ENCODE measurements around the gene OR5A1. TPM values are rescaled to one million over a fixed set of nuclear protein-coding genes. Genes with fewer than 3 reads are reported as not detected.

Gene OR5A1
- not detected for total RNA-seq

DNA sequence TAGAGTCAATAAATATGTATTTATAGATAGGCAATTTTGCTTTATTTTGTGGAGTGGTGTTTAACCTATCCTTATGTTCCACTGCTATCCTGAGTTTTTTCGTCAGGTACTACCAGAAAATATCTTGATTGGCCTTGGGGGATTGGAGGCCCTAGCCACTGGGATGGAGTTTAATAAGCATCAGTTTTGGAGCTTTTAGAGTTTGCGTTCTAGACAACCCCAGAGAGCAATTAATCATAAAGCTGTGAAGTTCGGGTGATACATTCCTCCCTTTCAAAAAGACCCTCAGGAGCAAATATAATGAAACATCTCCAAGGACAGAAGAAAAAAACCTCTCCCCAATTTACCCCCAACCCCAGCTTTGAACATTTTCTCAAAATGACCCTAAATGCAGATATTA, at the start of gene OR5A1:
OR5A1 (plus strand) TSS at position 301 of the 400 bp plus-strand sequence. CDS start 6,700 bp downstream, outside the sequence.

DNA sequence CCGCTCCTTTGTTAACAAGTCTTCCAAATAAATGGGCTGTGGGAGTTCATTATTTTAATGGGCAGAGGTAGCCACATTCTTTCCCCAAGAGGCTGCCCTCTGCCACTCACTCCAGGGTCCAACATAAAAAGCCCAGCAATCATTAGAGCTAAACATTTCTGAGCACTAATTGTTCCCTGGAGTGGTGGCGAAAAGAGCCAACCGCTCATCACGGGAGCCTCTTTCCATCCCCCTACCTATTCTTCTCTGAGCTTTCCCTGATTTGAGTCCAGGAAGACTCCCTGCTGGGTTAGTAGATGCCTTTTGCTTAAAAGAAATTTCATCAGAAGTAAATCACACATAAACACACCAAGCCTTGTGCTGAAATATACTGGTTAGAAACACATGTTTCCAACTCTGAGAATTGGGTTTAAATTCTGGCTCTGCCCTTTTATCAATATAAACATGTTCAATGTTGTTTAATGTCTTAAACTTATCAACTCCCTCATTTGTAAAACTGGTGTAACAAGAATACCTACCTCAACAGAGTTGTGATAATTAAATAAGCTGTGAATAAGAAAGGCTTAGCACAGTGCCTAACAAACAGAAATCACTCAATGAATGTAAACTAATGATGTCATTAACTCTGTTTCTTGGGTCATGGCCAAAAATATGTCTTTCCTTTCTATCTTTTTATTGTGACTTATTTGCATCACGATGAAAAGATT, 9.8 kb upstream of the OR5A1 start, which contains the start of gene OR5A2:
OR5A2 (minus strand) TSS at position 53 of the 707 bp plus-strand sequence. CDS start 3,460 bp downstream, outside the sequence.

DNA sequence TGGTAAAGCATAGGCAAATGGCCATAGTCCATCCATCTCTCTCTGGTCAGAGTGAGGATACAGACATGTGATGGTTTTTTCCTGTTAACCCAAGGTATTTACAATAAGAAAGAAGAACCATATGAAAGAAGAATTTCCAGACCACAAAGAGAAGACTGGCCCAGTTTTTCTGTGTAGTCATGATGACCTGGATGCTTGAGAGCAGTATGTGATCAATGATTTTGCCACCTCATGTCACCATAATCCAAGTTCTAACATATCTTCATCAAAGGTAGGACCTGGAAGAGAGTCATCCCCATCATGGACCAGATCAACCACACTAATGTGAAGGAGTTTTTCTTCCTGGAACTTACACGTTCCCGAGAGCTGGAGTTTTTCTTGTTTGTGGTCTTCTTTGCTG, 20.4 kb downstream of the OR5A1 start, which contains the start of gene OR4D6:
OR4D6 (plus strand) TSS at position 301 of the 400 bp plus-strand sequence; CDS start at position 301, 0 bp downstream.

DNA sequence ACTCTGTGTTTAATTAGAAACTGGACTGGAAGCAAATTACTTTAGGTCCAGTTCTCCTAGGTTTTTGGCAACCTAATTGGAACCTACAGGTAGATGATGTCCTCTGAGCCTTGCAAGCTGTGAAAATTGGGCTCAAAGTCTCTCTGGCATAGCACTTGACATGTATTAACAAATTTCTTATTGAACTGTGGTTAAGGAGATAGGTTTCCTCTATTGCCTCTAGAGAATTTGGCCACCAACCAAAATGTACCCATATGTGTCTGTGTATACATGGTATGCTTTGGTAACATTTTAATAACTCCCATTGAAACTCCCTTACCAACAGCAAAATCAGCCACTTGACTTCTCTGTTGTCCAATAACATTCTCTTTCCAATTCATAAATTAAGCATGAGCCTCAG, 36.7 kb downstream of the OR5A1 start, which contains the start of gene OR4D10:
OR4D10 (plus strand) TSS at position 301 of the 400 bp plus-strand sequence. CDS start 4,115 bp downstream, outside the sequence.

Other genes starting within 250 kb of the OR5A1 start
- not detected for gene MPEG1, start 223.5 kb upstream of the OR5A1 start, total RNA-seq
- not detected for gene OR5AN1, start 77.6 kb upstream of the OR5A1 start, total RNA-seq
- not detected for gene OR5A2, start 10.1 kb upstream of the OR5A1 start, total RNA-seq
- gene OR4D6, start 20.5 kb downstream of the OR5A1 start, total RNA-seq = not detected
- gene OR4D10, start 36.8 kb downstream of the OR5A1 start, total RNA-seq = not detected
- gene OR4D11, start 67.1 kb downstream of the OR5A1 start, total RNA-seq = not detected
- gene OR4D9, start 75.1 kb downstream of the OR5A1 start, total RNA-seq = not detected
- gene OSBP, start 179.3 kb downstream of the OR5A1 start, total RNA-seq = 10 to 100 TPM; 38.6 to 41.1 TPM
- 10 to 100 TPM; 43.4 to 44.8 TPM for gene PATL1, start 232.6 kb downstream of the OR5A1 start, total RNA-seq

Data from activated naive CD4-positive, alpha-beta T cell treated with anti-CD3 and anti-CD28 coated beads, Interleukin-2, amount 10 ng/mL, durations not matched to agents 5 hours and 36 hours (primary cell).